Subcutaneous adipose tissue (tissue), 4 donors: ENCODE results near the gene GALNT17. TPM values are rescaled to one million over a fixed set of nuclear protein-coding genes. Genes with fewer than 3 reads are reported as not detected.

ENCODE experiments used
- total RNA-seq, 4 donors: library from RNA; depleted of rRNA; stranded (reverse); fragments of >200 nt; gene quantifications; one replicate each; pipeline ENCODE4 v1.1.0, GENCODE V29; 2016
- TF ChIP-seq, protein P1 (sequence below): fragments of 450-650 bp; IDR thresholded peaks from one replicate; pipeline ENCODE4 v1.5.1; 2016; ENCODE audit warnings: low read depth, mild to moderate bottlenecking, control low read depth, antibody characterized with exemption, moderate library complexity

The GALNT17 gene
- total RNA-seq, 4 donors from 2014 or later = 1.3 to 12.2 (median 6.7) TPM

GRCh38 chr7:71137479-71137878 is 5.5 kb downstream of the GALNT17 start:
- TF ChIP-seq, protein P1, sequence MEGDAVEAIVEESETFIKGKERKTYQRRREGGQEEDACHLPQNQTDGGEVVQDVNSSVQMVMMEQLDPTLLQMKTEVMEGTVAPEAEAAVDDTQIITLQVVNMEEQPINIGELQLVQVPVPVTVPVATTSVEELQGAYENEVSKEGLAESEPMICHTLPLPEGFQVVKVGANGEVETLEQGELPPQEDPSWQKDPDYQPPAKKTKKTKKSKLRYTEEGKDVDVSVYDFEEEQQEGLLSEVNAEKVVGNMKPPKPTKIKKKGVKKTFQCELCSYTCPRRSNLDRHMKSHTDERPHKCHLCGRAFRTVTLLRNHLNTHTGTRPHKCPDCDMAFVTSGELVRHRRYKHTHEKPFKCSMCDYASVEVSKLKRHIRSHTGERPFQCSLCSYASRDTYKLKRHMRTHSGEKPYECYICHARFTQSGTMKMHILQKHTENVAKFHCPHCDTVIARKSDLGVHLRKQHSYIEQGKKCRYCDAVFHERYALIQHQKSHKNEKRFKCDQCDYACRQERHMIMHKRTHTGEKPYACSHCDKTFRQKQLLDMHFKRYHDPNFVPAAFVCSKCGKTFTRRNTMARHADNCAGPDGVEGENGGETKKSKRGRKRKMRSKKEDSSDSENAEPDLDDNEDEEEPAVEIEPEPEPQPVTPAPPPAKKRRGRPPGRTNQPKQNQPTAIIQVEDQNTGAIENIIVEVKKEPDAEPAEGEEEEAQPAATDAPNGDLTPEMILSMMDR = no peak

DNA sequence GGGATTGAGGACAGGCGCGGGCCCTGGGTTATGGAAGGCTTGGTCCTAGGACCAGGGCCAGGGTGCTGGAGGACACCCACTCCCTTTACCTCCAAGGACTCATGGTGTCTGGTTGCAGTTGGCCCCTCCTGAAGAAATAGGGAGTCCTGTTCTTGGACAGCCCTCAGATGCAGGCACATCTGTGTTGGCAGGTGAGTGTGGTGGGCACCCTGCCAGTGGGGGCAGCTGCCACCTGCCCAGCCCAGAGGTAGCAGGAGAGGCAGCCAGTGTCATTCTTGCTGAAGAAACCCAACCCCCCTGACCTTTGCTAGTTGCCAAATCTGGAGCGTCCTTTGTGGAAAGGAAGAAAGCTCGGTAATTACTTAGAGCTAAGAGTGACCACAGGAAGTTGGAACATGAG is 8.3 kb downstream of the GALNT17 start:
- TF ChIP-seq, protein P1 = no peak

GRCh38 chr7:71144963-71145362 is 13.0 kb downstream of the GALNT17 start:
- TF ChIP-seq, protein P1 = no peak

- TF ChIP-seq, protein P1 = no peak
Measured at GRCh38 chr7:71145906-71146901, 14.3 kb downstream of the GALNT17 start.

DNA sequence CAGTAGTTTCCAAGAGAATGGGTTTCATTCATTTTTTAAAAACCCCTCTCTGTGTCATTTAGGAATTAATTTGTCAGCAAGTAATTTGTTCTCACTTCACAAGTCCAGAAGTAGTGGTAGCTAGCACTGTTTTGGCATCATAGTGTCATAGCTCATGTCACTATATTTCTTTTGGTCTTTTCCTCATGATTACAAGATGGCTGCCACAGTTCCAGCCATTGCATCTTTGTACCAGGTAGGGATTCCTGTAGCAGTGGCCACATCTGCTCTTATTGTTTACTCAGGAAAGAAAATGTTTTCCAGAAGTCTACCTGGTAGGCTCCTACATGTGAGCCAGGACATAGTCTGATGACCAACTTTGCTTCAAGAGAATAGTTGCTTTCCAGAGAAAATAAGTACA is 16.2 kb downstream of the GALNT17 start:
- TF ChIP-seq, protein P1 = no peak

DNA sequence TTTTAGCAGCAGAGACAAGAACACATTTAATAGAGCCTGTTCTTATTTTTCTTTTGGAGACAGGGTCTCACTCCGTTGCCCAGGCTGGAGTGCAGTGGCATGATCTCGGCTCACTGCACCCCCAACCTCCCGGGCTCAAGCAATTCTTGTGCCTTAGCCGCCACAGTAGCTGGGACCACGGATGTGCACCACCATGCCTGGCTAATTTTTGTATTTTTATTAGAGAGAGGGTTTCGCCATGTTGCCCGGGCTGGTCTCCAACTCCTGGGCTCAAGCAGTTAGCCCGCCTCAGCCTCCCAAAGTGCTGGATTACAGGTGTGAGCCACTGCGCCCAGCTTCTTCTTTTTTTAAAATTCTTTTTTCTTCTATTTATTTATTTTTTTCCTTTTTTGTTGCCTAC is 23.3 kb downstream of the GALNT17 start:
- TF ChIP-seq, protein P1 = no peak

- TF ChIP-seq, protein P1 = no peak
Measured at GRCh38 chr7:71157757-71158156, 25.8 kb downstream of the GALNT17 start.
